MM.1S (cell line): ENCODE measurements around the gene SLC24A3.

Experiments
- DNase-seq: peaks from one replicate; pipeline ENCODE4 v3.0.0-alpha.2; 2015
- H2AFZ ChIP-seq: fragments of 300-600 bp; sonication (generic); 2 replicates; pipeline ENCODE4 v1.6.0; 2016; ENCODE audit warnings: antibody characterized with exemption, low read length
- H3F3A ChIP-seq: fragments of 300-600 bp; sonication (generic); 2 replicates; pipeline ENCODE4 v1.6.1; 2016; ENCODE audit warnings: mild to moderate bottlenecking, antibody characterized with exemption, low read length, moderate library complexity, mixed read lengths; ENCODE audit not compliant: insufficient read depth
- H3K27ac ChIP-seq: fragments of 300-600 bp; sonication (generic); 2 replicates; pipeline ENCODE4 v1.5.1; 2016; ENCODE audit warnings: mild to moderate bottlenecking, low read length
- H3K27me3 ChIP-seq: fragments of 300-600 bp; sonication (generic); replicated peaks from 2 replicates; pipeline ENCODE4 v1.6.0; 2016; ENCODE audit warnings: low read length; ENCODE audit not compliant: insufficient read depth
- H3K36me3 ChIP-seq: fragments of 300-600 bp; sonication (generic); replicated peaks from 2 replicates; pipeline ENCODE4 v1.6.1; 2016; ENCODE audit warnings: mild to moderate bottlenecking, low read length, mixed read lengths; ENCODE audit not compliant: insufficient read depth
- H3K4me1 ChIP-seq: fragments of 300-600 bp; sonication (generic); 2 replicates; pipeline ENCODE4 v1.6.1; 2016; ENCODE audit warnings: low read length, mixed read lengths
- H3K4me2 ChIP-seq: fragments of 300-600 bp; sonication (generic); 2 replicates; pipeline ENCODE4 v1.6.0; 2016; ENCODE audit warnings: low read depth, low read length
- H3K4me3 ChIP-seq: fragments of 300-600 bp; sonication (generic); 2 replicates; pipeline ENCODE4 v1.5.1; 2016; ENCODE audit warnings: low read length, mixed read lengths
- H3K79me2 ChIP-seq: fragments of 300-600 bp; sonication (generic); 2 replicates; pipeline ENCODE4 v1.6.1; 2016; ENCODE audit warnings: mixed run types, low read length, mixed read lengths
- H3K9ac ChIP-seq: fragments of 300-600 bp; sonication (generic); 2 replicates; pipeline ENCODE4 v1.6.1; 2016; ENCODE audit warnings: low read length, mixed read lengths
- H3K9me2 ChIP-seq: fragments of 300-600 bp; sonication (generic); replicated peaks from 2 replicates; pipeline ENCODE4 v1.6.1; 2016; ENCODE audit warnings: mild to moderate bottlenecking, low read length, mixed read lengths; ENCODE audit not compliant: insufficient read depth
- H3K9me3 ChIP-seq: fragments of 300-600 bp; sonication (generic); replicated peaks from 2 replicates; pipeline ENCODE4 v1.6.1; 2016; ENCODE audit warnings: mild to moderate bottlenecking, low read length, mixed read lengths; ENCODE audit not compliant: insufficient read depth
- H4K20me1 ChIP-seq: fragments of 300-600 bp; sonication (generic); 2 replicates; pipeline ENCODE4 v1.6.1; 2016; ENCODE audit warnings: mild to moderate bottlenecking, low read length, moderate library complexity, mixed read lengths; ENCODE audit not compliant: insufficient read depth
- CTCF ChIP-seq: fragments of 300-600 bp; sonication (generic); IDR thresholded peaks from 2 replicates; pipeline ENCODE4 v1.5.1; 2016; ENCODE audit warnings: antibody characterized with exemption, low read length, mixed read lengths
- EZH2 ChIP-seq: fragments of 300-600 bp; sonication (generic); optimal IDR thresholded peaks from 2 replicates; pipeline ENCODE3; 2017; ENCODE audit warnings: low read depth, mild to moderate bottlenecking, antibody characterized with exemption, low read length, mixed read lengths
- EZH2phosphoT487 ChIP-seq: fragments of 300-600 bp; sonication (generic); IDR thresholded peaks from 2 replicates; pipeline ENCODE4 v1.6.1; 2018; ENCODE audit warnings: antibody characterized with exemption, low read length

The SLC24A3 gene

DNA sequence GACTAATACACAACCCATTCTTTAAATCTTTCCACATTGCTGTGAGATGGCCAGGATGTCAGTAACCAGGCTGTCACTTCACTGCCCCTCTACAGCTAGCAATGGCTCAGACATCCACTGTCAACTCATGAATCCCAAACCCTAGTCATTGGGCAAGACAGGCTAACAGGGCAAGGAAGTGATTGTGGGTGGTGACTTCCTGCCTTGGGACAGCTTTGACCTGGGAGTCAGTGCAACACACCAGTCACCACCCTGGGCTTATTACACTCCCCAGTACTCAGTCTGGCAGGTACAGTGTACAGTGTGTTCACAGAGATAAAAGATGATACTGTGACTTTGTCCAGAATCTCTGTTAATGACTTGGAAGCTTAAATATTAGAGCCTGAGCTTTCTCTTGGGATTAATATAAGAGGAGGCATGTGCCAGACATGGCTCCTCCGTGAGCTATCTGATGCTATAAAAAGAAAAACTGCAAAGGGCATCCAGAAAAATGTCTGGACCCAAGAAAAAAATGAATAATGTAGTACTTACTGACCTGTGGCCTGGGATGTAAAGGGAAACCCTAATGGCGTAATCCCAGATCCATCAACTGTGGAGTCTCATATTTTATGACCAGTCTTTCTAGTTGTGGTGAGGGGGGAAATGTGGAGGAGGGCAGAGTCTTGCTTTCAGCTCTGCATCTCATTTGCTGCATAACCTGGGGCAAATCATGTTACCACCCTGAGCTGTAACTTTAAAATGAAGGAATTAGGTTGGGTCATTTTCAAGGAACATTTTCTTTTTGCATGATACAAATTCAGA is 244.4 kb downstream of the SLC24A3 start:
- Histone ChIP-seq H3K27ac (no peak overlapping the region), H3F3A (no peaks in the 10 kb centered on the region), H4K20me1 (no peaks in the 10 kb centered on the region), H3K4me3 (no peak overlapping the region), H3K9me2 (no peaks in the 10 kb centered on the region), H3K36me3 (no peaks in the 10 kb centered on the region), H3K9ac (no peak overlapping the region), H3K79me2 (no peaks in the 10 kb centered on the region), H3K27me3 (no peaks in the 10 kb centered on the region), H3K4me1 (no peaks in the 10 kb centered on the region), H3K9me3 (no peaks in the 10 kb centered on the region), H3K4me2 (no peak overlapping the region), H2AFZ (no peak overlapping the region)
- DNase-seq, result no peak
- TF ChIP-seq EZH2, result no peak
- no peak for TF ChIP-seq EZH2phosphoT487
- no peak for TF ChIP-seq CTCF

GRCh38 chr20:19457611-19458010 is 245.2 kb downstream of the SLC24A3 start:
- TF ChIP-seq EZH2 (no peak), CTCF (no peak)
- DNase-seq, result no peak
- H3K27me3 ChIP-seq, result no peaks in the 10 kb centered on the region
- H4K20me1 ChIP-seq, result no peaks in the 10 kb centered on the region
- no peaks in the 10 kb centered on the region for H3K36me3 ChIP-seq
- no peak overlapping the region for H3K4me3 ChIP-seq
- H3K4me1 ChIP-seq, result no peaks in the 10 kb centered on the region
- no peak overlapping the region for H2AFZ ChIP-seq
- H3F3A ChIP-seq, result no peaks in the 10 kb centered on the region
- H3K9ac ChIP-seq, result no peak overlapping the region
- H3K27ac ChIP-seq, result no peak overlapping the region
- H3K9me3 ChIP-seq, result no peaks in the 10 kb centered on the region
- H3K4me2 ChIP-seq, result no peak overlapping the region
- no peaks in the 10 kb centered on the region for H3K79me2 ChIP-seq
- H3K9me2 ChIP-seq, result no peaks in the 10 kb centered on the region

DNA sequence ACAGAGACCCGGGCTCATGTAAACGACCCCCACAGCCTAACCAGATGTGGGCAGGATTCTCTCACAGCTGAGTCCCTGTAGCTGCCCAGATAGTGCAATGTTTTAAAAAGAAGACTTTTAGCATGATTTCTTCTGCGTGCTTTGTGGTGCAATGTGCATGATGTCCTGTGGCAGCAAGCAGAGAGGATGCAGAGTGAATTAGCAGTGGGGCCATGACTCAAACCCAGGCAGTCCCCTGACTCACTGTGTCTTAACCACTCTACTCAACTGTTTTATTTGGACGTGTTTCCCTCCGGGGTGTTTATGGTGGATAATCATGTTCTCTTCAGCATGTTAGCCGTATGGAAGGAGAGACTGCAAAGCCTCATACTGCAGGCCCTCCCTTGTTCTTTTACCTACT is 247.9 kb downstream of the SLC24A3 start:
- Histone ChIP-seq H3K4me2 (no peak overlapping the region), H3F3A (no peaks in the 10 kb centered on the region), H3K27ac (no peak overlapping the region), H3K36me3 (no peaks in the 10 kb centered on the region), H3K4me3 (no peak overlapping the region), H3K27me3 (no peaks in the 10 kb centered on the region), H3K79me2 (no peaks in the 10 kb centered on the region), H4K20me1 (no peaks in the 10 kb centered on the region), H3K9me3 (no peaks in the 10 kb centered on the region), H3K9ac (no peak overlapping the region), H2AFZ (no peak overlapping the region), H3K4me1 (no peaks in the 10 kb centered on the region), H3K9me2 (no peaks in the 10 kb centered on the region)
- no peak for DNase-seq
- TF ChIP-seq EZH2 (no peak), CTCF (no peak), EZH2phosphoT487 (no peak)
